Heart left ventricle (tissue), 16 donors: Measurements from ENCODE around the gene CDC42EP4. TPM values are rescaled to one million over a fixed set of nuclear protein-coding genes. Genes with fewer than 3 reads are reported as not detected.
A peak's percentile ranks its signal among the peaks of the same experiment; 100 is the strongest.
"Not testable (repeated sequence)": the region's sequence is repeated elsewhere in the genome, so short reads cannot be mapped to it uniquely, and the experiment has no call there.

Experiments
- ATAC-seq, 4 donors: fragments of 200-7000 bp; cut with Tn5 transposase; one replicate each; pipeline ENCODE4 v1.9.1; 2020 to 2022; ENCODE audit warnings: moderate library complexity in 4 of 4, mild to moderate bottlenecking in 3 of 4, moderate number of reproducible peaks in 1 of 4
- DNase-seq, 5 donors: peaks; one replicate each; pipeline ENCODE4 v3.0.0-alpha.2; 2020
- H3K27ac ChIP-seq, 12 donors: fragments of 200-600 bp; sonication (generic) in 4 of 12; one replicate each; pipeline versions ENCODE4 v1.5.0 to v1.8.0; 2016 to 2022; ENCODE audit warnings: mild to moderate bottlenecking in 2 of 12
- H3K27me3 ChIP-seq, 9 donors: fragments of 200-600 bp; sonication (generic) in 2 of 9; one replicate each; pipeline versions ENCODE4 v1.5.1 to v1.8.0; 2016 to 2022; ENCODE audit warnings: mild to moderate bottlenecking in 3 of 9
- H3K36me3 ChIP-seq, 9 donors: fragments of 200-600 bp; sonication (generic) in 2 of 9; one replicate each; pipeline versions ENCODE4 v1.5.0 to v1.8.0; 2018 to 2022; ENCODE audit warnings: mild to moderate bottlenecking in 2 of 9
- H3K4me1 ChIP-seq, 12 donors: fragments of 200-600 bp; sonication (generic) in 4 of 12; one replicate each; pipeline versions ENCODE4 v1.5.0 to v1.8.0; 2016 to 2022; ENCODE audit warnings: mild to moderate bottlenecking in 3 of 12
- H3K4me3 ChIP-seq, 12 donors: fragments of 200-600 bp; sonication (generic) in 4 of 12; one replicate each; pipeline versions ENCODE4 v1.5.0 to v1.8.0; 2017 to 2022; ENCODE audit warnings: mild to moderate bottlenecking in 9 of 12, moderate library complexity in 4 of 12
- H3K9me3 ChIP-seq, 12 donors: fragments of 200-600 bp; sonication (generic) in 4 of 12; one replicate each; pipeline versions ENCODE4 v1.5.0 to v1.8.0; 2016 to 2022; ENCODE audit warnings: mild to moderate bottlenecking in 1 of 12
- CTCF ChIP-seq, 12 donors: fragments of 200-600 bp; sonication (generic) in 4 of 12; IDR thresholded peaks; one replicate each; pipeline versions ENCODE4 v1.5.0 to v1.8.0; 2018 to 2022; ENCODE audit warnings: antibody characterized with exemption in 12 of 12, mild to moderate bottlenecking in 5 of 12
- POLR2A ChIP-seq, 2 donors: fragments of 450-650 bp; IDR thresholded peaks; one replicate each; pipeline ENCODE4 v1.6.1; 2017; ENCODE audit warnings: antibody characterized with exemption in 2 of 2, mild to moderate bottlenecking in 2 of 2, moderate library complexity in 2 of 2
- WGBS, 4 donors: extraction: QIAGEN DNeasy Blood & Tissue Kit in 2 of 4; methylation state at CpG; one replicate each; pipeline versions ENCODE4 v1.1.5 to v1.1.7; 2013 to 2018; 5-methylcytosine and 5-hydroxymethylcytosine counted together
- intact Hi-C, 10 donors: fragments of 100-400 bp; cut with DNase I; formaldehyde crosslinking; loops; one replicate each; pipeline versions ENCODE4 v1.11.1 to v1.14.2; 2022
- polyA plus RNA-seq, 2 donors: library from polyadenylated mRNA; stranded (reverse); fragments of 200-250 nt; gene quantifications; one replicate each; pipeline ENCODE4 v1.2.3, GENCODE V29; 2013
- total RNA-seq, 9 donors: library from RNA; depleted of rRNA in 2 of 9; stranded (reverse); fragments of >200 nt in 2 of 9; fragmentation: NEBNext Ultra II Directional in 3 of 9; extraction: Animal tissue kit (Norgen Biotek cat#: 25700) in 3 of 9; gene quantifications; one replicate each; pipeline versions ENCODE4 v1.1.0 to v1.2.4, GENCODE V29; 2016 to 2023
- donor health status: ischemic (EF 13 %, LVEDD 7.1; RV severe dilation, severe dysfunction).
- donor health status: healthy with polysubstance abuse.
- donor health status: DM: no; HTN: yes; CAD: no.
- donor health status: DM: no; HTN: no; CAD: no.
- donor health status: ischemic (EF 25% LVEDD 6.9; RV normal size, moderate dysfunction).
- donor health status: ischemic (EF 25% LVEDD 5.7; RV mildly dilated, moderate dysfunction).
- donor health status: healthy.
- donor health status: DM: yes; HTN: yes; CAD: no.
- donor health status: ischemic (EF 35%, LVEDD 5.7; RV mildly dilated, moderate dysfunction).
- donor health status: nonischemic (EF 11% LVEDD 7.7; RV severe dilation, severe dysfunction).
- donor health status: DM: yes; HTN: yes; CAD: no.
- donor health status: PGD.
- donor health status: ischemic (EF 29% LVEDD 5.4; RV normal size, mild dysfunction).
- donor health status: nonischemic (EF 23%, LVEDD 6.1; RV moderate dilation, normal function).

Gene CDC42EP4
- total and polyA plus RNA-seq, 11 donors, result 18.6 to 103 (median 37.5) TPM

- no peaks in the 10 kb centered on the region for H3K36me3 ChIP-seq
- peak overlapping the region in 4 of 12 donors; percentile 20 to 59 (median 39) for H3K27ac ChIP-seq
- peak in 1 of 5 donors; percentile 45 for DNase-seq
- H3K4me3 ChIP-seq, result no peak overlapping the region
- H3K9me3 ChIP-seq, result no peaks in the 10 kb centered on the region
- WGBS, 4 donors, result 58 to 81% (median 60%) methylated on average over 5 to 8 of the region's 8 CpGs
- no peaks in the 10 kb centered on the region for H3K27me3 ChIP-seq
- peaks cover 0 to 32% (median 12%) of the 10 kb centered on the region in 12 donors for H3K4me1 ChIP-seq
- ATAC-seq, result peak in 3 of 4 donors; percentile 7 to 16 (median 12)
- intact Hi-C loops, result loop anchor here in 2 of 10 donors (5.0 to 10.0 kb wide), 2 partner anchors 60 to 62 kb away; no protein-coding TSS in a partner anchor
- TF ChIP-seq CTCF (IDR thresholded peaks at IDR 0.05), result no peak
- TF ChIP-seq POLR2A (IDR thresholded peaks at IDR 0.05), result no peak
Observed at GRCh38 chr17:73316919-73317505, 5.2 kb upstream of the CDC42EP4 start.

DNA sequence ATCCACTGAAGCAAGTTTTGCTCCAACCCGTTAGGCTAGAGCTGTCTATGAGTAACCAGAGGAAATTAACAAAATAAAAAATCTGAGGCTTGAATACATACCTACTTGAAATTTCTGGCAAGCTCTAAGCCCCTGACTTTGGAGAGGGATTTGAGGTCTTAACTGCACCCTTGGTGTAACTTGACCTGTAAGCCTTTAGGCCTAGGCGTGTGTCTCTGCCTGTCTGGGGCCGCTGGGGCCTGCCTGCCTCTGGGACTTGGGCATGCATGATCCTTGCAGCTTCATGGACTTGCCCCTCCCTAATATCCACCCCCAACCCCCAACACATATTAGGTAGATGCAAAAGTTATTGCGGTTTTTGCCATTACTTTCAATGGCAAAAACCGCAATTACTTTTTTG lies 3.7 kb upstream of the CDC42EP4 start:
- H3K36me3 ChIP-seq, result no peaks in the 10 kb centered on the region
- H3K4me1 ChIP-seq, result peaks cover 0 to 22% (median 12%) of the 10 kb centered on the region in 12 donors
- H3K9me3 ChIP-seq, result no peaks in the 10 kb centered on the region
- no peak for TF ChIP-seq CTCF (IDR thresholded peaks at IDR 0.05)
- no peak for TF ChIP-seq POLR2A (IDR thresholded peaks at IDR 0.05)
- H3K27me3 ChIP-seq, result no peaks in the 10 kb centered on the region
- ATAC-seq (no peak), DNase-seq (no peak)
- no peak overlapping the region for H3K4me3 ChIP-seq
- H3K27ac ChIP-seq, result no peak overlapping the region
- intact Hi-C loops, result loop anchor here in 2 of 10 donors (5.0 to 10.0 kb wide), 2 partner anchors 58 to 61 kb away; no protein-coding TSS in a partner anchor
- WGBS, 4 donors, result 58 to 72% (median 59%) methylated on average over 4 to 5 of the region's 5 CpGs

DNA sequence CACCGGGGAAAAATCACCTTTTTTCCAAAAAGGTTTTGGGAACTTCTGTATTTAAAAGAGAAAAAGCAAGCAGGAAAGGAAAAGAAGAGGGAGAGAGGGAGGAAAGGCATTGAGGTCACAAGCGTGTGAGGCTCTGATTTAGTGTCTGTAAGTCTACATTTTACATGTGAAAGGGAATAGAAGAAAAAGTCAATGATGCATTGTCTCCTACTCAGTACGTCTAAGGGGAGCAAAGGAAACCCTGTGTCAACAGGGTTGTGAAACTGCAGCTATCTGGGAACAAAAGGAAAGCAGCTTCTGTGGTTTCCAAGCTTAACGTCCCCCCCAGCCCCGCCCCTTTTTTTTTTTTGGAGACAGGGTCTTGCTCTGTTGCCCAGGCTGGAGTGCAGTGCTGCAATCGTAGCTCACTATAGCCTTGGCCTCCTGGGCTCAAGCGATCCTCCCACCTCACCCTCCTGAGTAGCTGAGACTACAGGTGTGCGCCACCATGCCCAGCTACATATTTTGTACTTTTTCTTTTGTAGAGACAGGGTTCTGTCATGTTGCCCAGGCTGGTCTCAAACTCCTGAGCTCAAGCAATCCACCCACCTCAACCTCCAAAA lies 1.8 kb upstream of the CDC42EP4 start:
- Histone ChIP-seq H3K36me3 (no peaks in the 10 kb centered on the region), H3K4me1 (peaks cover 0 to 40% (median 28%) of the 10 kb centered on the region in 12 donors), H3K9me3 (no peaks in the 10 kb centered on the region), H3K27me3 (no peaks in the 10 kb centered on the region), H3K4me3 (no peak overlapping the region), H3K27ac (no peak overlapping the region)
- DNase-seq (no peak), ATAC-seq (no peak)
- 85 to 90% (median 86%) methylated on average over 8 of the region's 8 CpGs for WGBS, 4 donors
- intact Hi-C loops, result loop anchor here in 8 of 10 donors (5.0 to 10.0 kb wide), 3 partner anchors 36 to 59 kb away; no protein-coding TSS in a partner anchor
- TF ChIP-seq POLR2A (IDR thresholded peaks at IDR 0.05), result no peak

- 77 to 87% (median 83%) methylated on average over 11 of the region's 11 CpGs for WGBS, 4 donors
- Histone ChIP-seq H3K4me1 (peaks cover under 1 to 44% (median 34%) of the 10 kb centered on the region in 12 donors), H3K4me3 (peak overlapping the region in 3 of 12 donors; percentile 93 to 100 (median 99)), H3K27ac (peak overlapping the region in 6 of 12 donors; percentile 96 to 100 (median 98))
- not testable (repeated sequence) for ATAC-seq, H3K9me3 ChIP-seq, H3K27me3 ChIP-seq, H3K36me3 ChIP-seq, DNase-seq
- intact Hi-C loops, result loop anchor here in 8 of 10 donors (1.0 to 10.0 kb wide), 4 partner anchors 36 to 58 kb away; no protein-coding TSS in a partner anchor
Observed at GRCh38 chr17:73312887-73313286, 1.1 kb upstream of the CDC42EP4 start.

GRCh38 chr17:73311428-73311780 lies 397 bp downstream of the CDC42EP4 start:
- Histone ChIP-seq H3K27me3 (no peaks in the 10 kb centered on the region), H3K27ac (peak overlapping the region; percentile 94 to 100 (median 98)), H3K4me1 (peaks cover 12 to 48% (median 42%) of the 10 kb centered on the region in 12 donors), H3K4me3 (peak overlapping the region; percentile 87 to 100 (median 94)), H3K9me3 (no peaks in the 10 kb centered on the region), H3K36me3 (no peaks in the 10 kb centered on the region)
- ATAC-seq (peak; percentile 1 to 22 (median 20)), DNase-seq (peak in 4 of 5 donors; percentile 58 to 81 (median 59))
- WGBS, 4 donors, result 0 to 1% (median 0%) methylated on average over 24 to 38 of the region's 38 CpGs
- TF ChIP-seq POLR2A (IDR thresholded peaks at IDR 0.05), result no peak
- TF ChIP-seq CTCF (IDR thresholded peaks at IDR 0.05), result no peak
- intact Hi-C loops, result loop anchor here in 9 of 10 donors (2.0 to 10.0 kb wide), 7 partner anchors 19 to 57 kb away; no protein-coding TSS in a partner anchor
